Measurements from ENCODE around the gene TUBGCP2. TPM values are rescaled to one million over a fixed set of nuclear protein-coding genes. Genes with fewer than 3 reads are reported as not detected.

TUBGCP2 gene
- total and polyA plus RNA-seq, 2 of the 13 experiments (the other 11 are each of a cell fraction or from before 2014, with no cell fraction given), result 21.3 to 34.5 TPM

GRCh38 chr10:133277993-133278576 is 30.6 kb downstream of the TUBGCP2 start (continued):
- TF ChIP-seq, protein P1, sequence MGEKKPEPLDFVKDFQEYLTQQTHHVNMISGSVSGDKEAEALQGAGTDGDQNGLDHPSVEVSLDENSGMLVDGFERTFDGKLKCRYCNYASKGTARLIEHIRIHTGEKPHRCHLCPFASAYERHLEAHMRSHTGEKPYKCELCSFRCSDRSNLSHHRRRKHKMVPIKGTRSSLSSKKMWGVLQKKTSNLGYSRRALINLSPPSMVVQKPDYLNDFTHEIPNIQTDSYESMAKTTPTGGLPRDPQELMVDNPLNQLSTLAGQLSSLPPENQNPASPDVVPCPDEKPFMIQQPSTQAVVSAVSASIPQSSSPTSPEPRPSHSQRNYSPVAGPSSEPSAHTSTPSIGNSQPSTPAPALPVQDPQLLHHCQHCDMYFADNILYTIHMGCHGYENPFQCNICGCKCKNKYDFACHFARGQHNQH (CRISPR knock-in tag; IDR thresholded peaks at IDR 0.05), result no peak
- TF ChIP-seq JUN (CRISPR knock-in tag; IDR thresholded peaks at IDR 0.05) (no peak), CENPT (CRISPR knock-in tag; IDR thresholded peaks at IDR 0.05; ENCODE audit: low read depth) (no peak), ZNF350 (CRISPR knock-in tag; IDR thresholded peaks at IDR 0.05; ENCODE audit: borderline replicate concordance, low read depth) (peak; percentile 30; the same call in 1 of the 2 replicates), ZFAT (CRISPR knock-in tag; conservative IDR thresholded peaks at IDR 0.05) (no peak), MED8 (CRISPR knock-in tag; IDR thresholded peaks at IDR 0.05; ENCODE audit: insufficient replicate concordance) (no peak), ZNF207 (IDR thresholded peaks at IDR 0.05; ENCODE audit: borderline replicate concordance) (no peak), RBAK (CRISPR knock-in tag; IDR thresholded peaks at IDR 0.05) (no peak), HHEX (CRISPR knock-in tag; IDR thresholded peaks at IDR 0.05) (no peak), JUND (CRISPR knock-in tag; IDR thresholded peaks at IDR 0.05) (no peak), ZNF674 (CRISPR knock-in tag; IDR thresholded peaks at IDR 0.05; ENCODE audit: low read depth) (no peak), PCBP2 (optimal IDR thresholded peaks at IDR 0.05; ENCODE audit: low read depth, low read length, poor library complexity, severe bottlenecking) (no peak), ZNF773 (CRISPR knock-in tag; IDR thresholded peaks at IDR 0.05; ENCODE audit: borderline replicate concordance) (no peak), ZNF570 (CRISPR knock-in tag; IDR thresholded peaks at IDR 0.05; ENCODE audit: borderline replicate concordance) (no peak), FOXO4 (CRISPR knock-in tag; conservative IDR thresholded peaks at IDR 0.05) (no peak), NR1H2 (CRISPR knock-in tag; IDR thresholded peaks at IDR 0.05; ENCODE audit: borderline replicate concordance, low read depth) (0 out of 2 replicates have a peak, but pooled peaks have one; percentile 7), ZNF646 (CRISPR knock-in tag; IDR thresholded peaks at IDR 0.05) (no peak), RARG (CRISPR knock-in tag; IDR thresholded peaks at IDR 0.05; ENCODE audit: low read depth) (no peak), SMARCE1 (IDR thresholded peaks at IDR 0.05; ENCODE audit: borderline replicate concordance) (no peak)
